Pancreas (tissue), 10 donors: ENCODE results near the gene HTT. TPM values are rescaled to one million over a fixed set of nuclear protein-coding genes. Genes with fewer than 3 reads are reported as not detected.

Experiments used
- ATAC-seq, 4 donors: fragments of 200-7000 bp; cut with Tn5 transposase; one replicate each; pipeline versions ENCODE4 v1.8.0 to v1.9.1; 2020; ENCODE audit warnings: mild to moderate bottlenecking in 4 of 4, moderate library complexity in 4 of 4
- DNase-seq, 6 donors: peaks; one replicate each; pipeline ENCODE4 v3.0.0-alpha.2; 2020
- FAIRE-seq: peaks from 2 replicates; lab custom pipeline; 2012; peaks lifted over from hg19 to GRCh38; lab: Jason Lieb, UNC
- H3K27ac ChIP-seq, 4 donors: fragments of 200-600 bp; sonication (generic); 1 replicate in 3 of 4; 2 replicates in 1 of 4; pipeline versions ENCODE4 v1.5.0 to v1.8.0; 2020
- H3K27me3 ChIP-seq, 4 donors: fragments of 200-600 bp; one replicate each; pipeline ENCODE4 v1.8.0; 2021
- H3K36me3 ChIP-seq, 3 donors: fragments of 200-600 bp; sonication (generic) in 1 of 3; one replicate each; pipeline versions ENCODE4 v1.5.0 to v1.8.0; 2020 to 2021
- H3K4me1 ChIP-seq, 3 donors: fragments of 200-600 bp; one replicate each; pipeline ENCODE4 v1.8.0; 2021
- H3K4me3 ChIP-seq, 4 donors: fragments of 200-600 bp; sonication (generic) in 2 of 4; one replicate each; pipeline versions ENCODE4 v1.5.0 to v1.8.0; 2020 to 2021
- H3K9me3 ChIP-seq, 4 donors: fragments of 200-600 bp; one replicate each; pipeline ENCODE4 v1.8.0; 2021
- CTCF ChIP-seq, 4 donors: fragments of 200-600 bp; sonication (generic) in 3 of 4; IDR thresholded peaks; one replicate each; pipeline versions ENCODE4 v1.5.0 to v1.8.0; 2021; ENCODE audit warnings: antibody characterized with exemption in 4 of 4
- WGBS, 2 donors: extraction: QIAGEN DNeasy Blood & Tissue Kit; methylation state at CpG; one replicate each; pipeline ENCODE4 v1.1.7; 2013; 5-methylcytosine and 5-hydroxymethylcytosine counted together
- intact Hi-C, 3 donors: fragments of 100-400 bp; cut with DNase I; formaldehyde crosslinking; loops; one replicate each; pipeline versions ENCODE4 v1.11.1 to v1.14.2; 2022
- polyA plus RNA-seq, 2 donors: library from polyadenylated mRNA; stranded (reverse); fragments of 200-250 nt; gene quantifications; one replicate each; pipeline ENCODE4 v1.2.3, GENCODE V29; 2013
- total RNA-seq, 6 donors: library from RNA; stranded (reverse); fragmentation: NEBNext Ultra II Directional in 4 of 6; extraction: Animal tissue kit (Norgen Biotek cat#: 25700) in 4 of 6; gene quantifications; one replicate each; pipeline versions ENCODE4 v1.2.1 to v1.2.4, GENCODE V29; 2021 to 2023
- donor health status: healthy with polysubstance abuse.
- donor health status: DM: no; HTN: no; CAD: no; lungs with moderate emphysema.
- donor health status: DM: no; HTN: no; CAD: no.
- donor health status: control.
- donor health status: control.
- donor health status: Bipolar disorder and iron deficiency.
- donor health status: DM: yes; HTN: yes; CAD: no.
- donor health status: DM: no; HTN: no; CAD: no.
- donor health status: DM: no; HTN: no; CAD: no.
- donor health status: DM: yes; HTN: yes; CAD: no.

The HTT gene
- total and polyA plus RNA-seq, 8 donors = 23.1 to 55.2 (median 42.7) TPM

- no peak for TF ChIP-seq CTCF (IDR thresholded peaks at IDR 0.05)
- no peak overlapping the region for H3K4me3 ChIP-seq
- DNase-seq = no peak
- no peaks in the 10 kb centered on the region for H3K9me3 ChIP-seq
- H3K36me3 ChIP-seq = peaks cover 0 to 25% (median 20%) of the 10 kb centered on the region in 3 donors
- ATAC-seq = peak; percentile 44 to 75 (median 64)
- FAIRE-seq = no peak
- peaks cover 4 to 16% (median 6%) of the 10 kb centered on the region in 3 donors for H3K4me1 ChIP-seq
- 38 to 43% methylated on average over 6 of the region's 6 CpGs for WGBS, 2 donors
- H3K27ac ChIP-seq = peak overlapping the region in 2 of 4 donors; percentile 19 to 22
- no peaks in the 10 kb centered on the region for H3K27me3 ChIP-seq
- intact Hi-C loops = no loop called here
These were observed 60.9 kb downstream of the HTT start for GRCh38 chr4:3135155-3136011.

DNA sequence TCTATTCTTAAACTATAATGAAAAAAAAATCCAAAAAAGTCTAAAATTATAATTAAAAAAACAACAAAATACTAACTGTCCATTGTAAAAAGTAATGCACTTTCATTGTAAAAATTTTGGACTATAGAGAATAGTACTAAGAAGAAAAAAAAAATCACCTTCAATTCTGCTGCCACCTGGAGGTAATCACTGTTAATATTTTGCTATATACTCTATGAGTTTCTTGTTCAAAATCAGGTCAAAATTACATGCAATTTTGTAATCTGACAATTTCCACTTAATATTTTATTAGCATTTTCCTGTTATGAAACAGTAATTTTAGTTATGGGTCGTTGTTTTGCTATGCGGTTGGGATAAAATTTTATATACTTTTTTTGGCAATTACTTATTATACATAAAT lies 62.0 kb downstream of the HTT start:
- Histone ChIP-seq H3K36me3 (peaks cover 0 to 14% (median 12%) of the 10 kb centered on the region in 3 donors), H3K27ac (no peak overlapping the region), H3K27me3 (no peaks in the 10 kb centered on the region), H3K4me1 (peaks cover 4 to 16% (median 6%) of the 10 kb centered on the region in 3 donors), H3K4me3 (no peak overlapping the region), H3K9me3 (no peaks in the 10 kb centered on the region)
- FAIRE-seq (peak; percentile 54), ATAC-seq (peak in 1 of 4 donors; percentile 40), DNase-seq (no peak)
- 95% methylated on average over 2 of the region's 2 CpGs for WGBS, 2 donors
- intact Hi-C loops = no loop called here
- no peak for TF ChIP-seq CTCF (IDR thresholded peaks at IDR 0.05)

- Histone ChIP-seq H3K36me3 (peaks cover 0 to 5% (median 4%) of the 10 kb centered on the region in 3 donors), H3K4me3 (no peak overlapping the region), H3K9me3 (no peaks in the 10 kb centered on the region), H3K4me1 (peaks cover 4 to 16% (median 6%) of the 10 kb centered on the region in 3 donors), H3K27ac (no peak overlapping the region), H3K27me3 (no peaks in the 10 kb centered on the region)
- FAIRE-seq (no peak), DNase-seq (no peak), ATAC-seq (no peak)
- TF ChIP-seq CTCF (IDR thresholded peaks at IDR 0.05) = no peak
- 85% methylated on average over 2 of the region's 2 CpGs for WGBS, 2 donors
- intact Hi-C loops = no loop called here
These were observed 63.4 kb downstream of the HTT start for GRCh38 chr4:3137908-3138307.

- FAIRE-seq (no peak), ATAC-seq (peak; percentile 48 to 73 (median 65)), DNase-seq (no peak)
- H3K9me3 ChIP-seq = no peaks in the 10 kb centered on the region
- TF ChIP-seq CTCF (IDR thresholded peaks at IDR 0.05) = no peak
- H3K4me1 ChIP-seq = no peaks in the 10 kb centered on the region
- H3K27me3 ChIP-seq = no peaks in the 10 kb centered on the region
- 62 to 65% methylated on average over 2 of the region's 2 CpGs for WGBS, 2 donors
- no peak overlapping the region for H3K27ac ChIP-seq
- H3K4me3 ChIP-seq = no peak overlapping the region
- H3K36me3 ChIP-seq = peaks cover 0 to 32% (median 9%) of the 10 kb centered on the region in 3 donors
- intact Hi-C loops = no loop called here
These were observed 70.9 kb downstream of the HTT start for GRCh38 chr4:3145234-3145924.
